ENCODE results near the gene PTPMT1. TPM values are rescaled to one million over a fixed set of nuclear protein-coding genes. Genes with fewer than 3 reads are reported as not detected.

PTPMT1 gene
- total and polyA plus RNA-seq, 2 donors from 2014 or later = 34.6 to 90.3 TPM

GRCh38 chr11:47573321-47573720 lies 7.9 kb downstream of the PTPMT1 start:
- Histone ChIP-seq H3K36me3 (ENCODE audit: control insufficient read depth in 2 of 3, insufficient read depth in 3 of 3, low read length in 3 of 3) (peaks cover 4 to 32% (median 27%) of the 10 kb centered on the region in 3 donors), H3K4me3 (ENCODE audit: low read length in 3 of 3) (no peak overlapping the region), H3K27me3 (ENCODE audit: control insufficient read depth, insufficient read depth, low read length) (no peaks in the 10 kb centered on the region), H3K4me1 (ENCODE audit: control insufficient read depth in 2 of 3, insufficient read depth in 2 of 3, low read depth in 1 of 3, low read length in 3 of 3) (peaks cover 0 to 11% (median 10%) of the 10 kb centered on the region in 3 donors), H3K9me3 (ENCODE audit: control insufficient read depth in 2 of 3, insufficient read depth in 1 of 3, low read length in 3 of 3) (no peaks in the 10 kb centered on the region), H3K9ac (ENCODE audit: low read length in 3 of 3) (no peak overlapping the region), H3K27ac (ENCODE audit: low read depth in 2 of 2, low read length in 2 of 2) (no peak overlapping the region)
- intact Hi-C loops (cut with DNase I) = no loop called here
- TF ChIP-seq CTCF (IDR thresholded peaks at IDR 0.05; ENCODE audit: borderline replicate concordance, extremely low read depth, insufficient read depth) = no peak
- DNase-seq (peak in 1 of 5 donors; percentile 26), FAIRE-seq (no peak)

- FAIRE-seq = no peak
These were observed 12.2 kb downstream of the PTPMT1 start for GRCh38 chr11:47577460-47578041.

GRCh38 chr11:47578524-47579494 lies 13.4 kb downstream of the PTPMT1 start, which contains the start of the genes KBTBD4 and NDUFS3:
TSS of gene KBTBD4 (minus strand) at chr11:47578970. CDS start at chr11:47578951, 19 bp downstream.
TSS of gene NDUFS3 (plus strand) at chr11:47579074. CDS start at chr11:47579092, 18 bp downstream.
- H3K4me3 ChIP-seq (ENCODE audit: low read length in 3 of 3) = peak within 1 kb of the TSS; percentile 95 to 98 (median 96)
- FAIRE-seq = no peak
- peaks cover 10 to 30% (median 23%) of the 10 kb centered on the region in 3 donors for H3K36me3 ChIP-seq (ENCODE audit: control insufficient read depth in 2 of 3, insufficient read depth in 3 of 3, low read length in 3 of 3)
- H3K9ac ChIP-seq (ENCODE audit: low read length in 3 of 3) = peak within 1 kb of the TSS; percentile 74 to 94 (median 85)
- peak; percentile 95 to 97 (median 97) for DNase-seq
- H3K27ac ChIP-seq (ENCODE audit: low read depth in 2 of 2, low read length in 2 of 2) = peak within 1 kb of the TSS; percentile 86 to 96
- no peak for TF ChIP-seq CTCF (IDR thresholded peaks at IDR 0.05; ENCODE audit: borderline replicate concordance, extremely low read depth, insufficient read depth)
- no peaks in the 10 kb centered on the region for H3K27me3 ChIP-seq (ENCODE audit: control insufficient read depth, insufficient read depth, low read length)
- peaks cover 5 to 23% (median 20%) of the 10 kb centered on the region in 3 donors for H3K4me1 ChIP-seq (ENCODE audit: control insufficient read depth in 2 of 3, insufficient read depth in 2 of 3, low read depth in 1 of 3, low read length in 3 of 3)
- intact Hi-C loops (cut with DNase I) = no loop called here
- H3K9me3 ChIP-seq (ENCODE audit: control insufficient read depth in 2 of 3, insufficient read depth in 1 of 3, low read length in 3 of 3) = no peaks in the 10 kb centered on the region

More at GRCh38 chr11:47577460-47578041, 12.2 kb downstream of the PTPMT1 start:
- Histone ChIP-seq H3K36me3 (ENCODE audit: control insufficient read depth in 2 of 3, insufficient read depth in 3 of 3, low read length in 3 of 3) (peaks cover 12 to 31% (median 30%) of the 10 kb centered on the region in 3 donors), H3K27me3 (ENCODE audit: control insufficient read depth, insufficient read depth, low read length) (no peaks in the 10 kb centered on the region), H3K27ac (ENCODE audit: low read depth in 2 of 2, low read length in 2 of 2) (no peak overlapping the region), H3K4me1 (ENCODE audit: control insufficient read depth in 2 of 3, insufficient read depth in 2 of 3, low read depth in 1 of 3, low read length in 3 of 3) (peaks cover 5 to 23% (median 20%) of the 10 kb centered on the region in 3 donors), H3K9me3 (ENCODE audit: control insufficient read depth in 2 of 3, insufficient read depth in 1 of 3, low read length in 3 of 3) (no peaks in the 10 kb centered on the region), H3K9ac (ENCODE audit: low read length in 3 of 3) (peak overlapping the region in 1 of 3 donors; percentile 74), H3K4me3 (ENCODE audit: low read length in 3 of 3) (peak overlapping the region in 2 of 3 donors; percentile 95 to 96)
- DNase-seq = peak in 2 of 5 donors; percentile 22 to 28
- TF ChIP-seq CTCF (IDR thresholded peaks at IDR 0.05; ENCODE audit: borderline replicate concordance, extremely low read depth, insufficient read depth) = no peak
- intact Hi-C loops (cut with DNase I) = no loop called here

Measured in kidney (tissue), 14 donors.